SU-DHL-6 (cell line): ENCODE results near the gene AIMP1.

Experiments
- H2AFZ ChIP-seq: fragments of 200-600 bp; sonication (generic); 2 replicates; pipeline ENCODE4 v1.6.1; 2014; ENCODE audit warnings: low read depth, mild to moderate bottlenecking, moderate library complexity, mixed read lengths, antibody characterized with exemption, low read length; ENCODE audit not compliant: severe bottlenecking
- H3F3A ChIP-seq: fragments of 200-600 bp; shearing (Covaris generic); 2 replicates; pipeline ENCODE4 v1.6.0; 2016; ENCODE audit warnings: antibody characterized with exemption, mild to moderate bottlenecking; ENCODE audit not compliant: insufficient read depth
- H3K27ac ChIP-seq: fragments of 200-600 bp; sonication (generic); 2 replicates; pipeline ENCODE4 v1.5.1; 2016; ENCODE audit warnings: low read depth, mild to moderate bottlenecking, low read length, moderate library complexity, mixed read lengths
- H3K27me3 ChIP-seq: fragments of 200-600 bp; sonication (generic), shearing (Covaris generic); 2 replicates; pipeline ENCODE4 v1.6.0; 2014; ENCODE audit warnings: mild to moderate bottlenecking, low read length
- H3K36me3 ChIP-seq: fragments of 200-600 bp; sonication (generic); 2 replicates; pipeline ENCODE4 v1.6.1; 2014; ENCODE audit warnings: mild to moderate bottlenecking, low read length, mixed read lengths
- H3K4me2 ChIP-seq: fragments of 300-600, 200-600 bp; shearing (Covaris generic), sonication (generic); 2 replicates; pipeline ENCODE4 v1.6.0; 2014; ENCODE audit warnings: low read length, low read depth, mild to moderate bottlenecking; ENCODE audit not compliant: poor library complexity, severe bottlenecking
- H3K4me3 ChIP-seq: fragments of 200-600 bp; sonication (generic); 2 replicates; pipeline ENCODE4 v1.5.1; 2014; ENCODE audit warnings: antibody characterized with exemption, low read length, mild to moderate bottlenecking, mixed read lengths; ENCODE audit not compliant: insufficient read depth, poor library complexity, severe bottlenecking
- H3K79me2 ChIP-seq: fragments of 200-600 bp; sonication (generic); 2 replicates; pipeline ENCODE4 v1.6.1; 2014; ENCODE audit warnings: mild to moderate bottlenecking, low read length, moderate library complexity; ENCODE audit not compliant: insufficient read depth
- H3K9ac ChIP-seq: fragments of 200-600 bp; sonication (generic); 2 replicates; pipeline ENCODE4 v1.7.0; 2014; ENCODE audit warnings: mild to moderate bottlenecking, low read length
- H3K9me2 ChIP-seq: fragments of 200-600 bp; sonication (generic); replicated peaks from 2 replicates; pipeline ENCODE4 v1.6.1; 2014; ENCODE audit warnings: low read length; ENCODE audit not compliant: insufficient read depth
- H3K9me3 ChIP-seq: fragments of 200-600 bp; sonication (generic); 2 replicates; pipeline ENCODE4 v1.6.1; 2014; ENCODE audit warnings: low read length, mixed read lengths; ENCODE audit not compliant: insufficient read depth
- H4K20me1 ChIP-seq: fragments of 200-600 bp; sonication (generic); 2 replicates; pipeline ENCODE4 v1.6.1; 2014; ENCODE audit warnings: low read depth, mild to moderate bottlenecking, antibody characterized with exemption, low read length, moderate library complexity, mixed read lengths
- EZH2phosphoT487 ChIP-seq: fragments of 200-600 bp; sonication (generic), shearing (Covaris generic); conservative IDR thresholded peaks from 2 replicates; pipeline ENCODE4 v1.6.1; 2018; ENCODE audit warnings: mild to moderate bottlenecking, antibody characterized with exemption, low read length, moderate library complexity, mixed read lengths
- TF ChIP-seq, protein P1 (sequence below): fragments of 200-600 bp; sonication (generic); IDR thresholded peaks from one replicate; pipeline ENCODE4 v1.5.1; 2017; ENCODE audit warnings: antibody characterized with exemption, mild to moderate bottlenecking, low read length, moderate library complexity; ENCODE audit not compliant: insufficient read depth, poor library complexity, severe bottlenecking

AIMP1 gene

DNA sequence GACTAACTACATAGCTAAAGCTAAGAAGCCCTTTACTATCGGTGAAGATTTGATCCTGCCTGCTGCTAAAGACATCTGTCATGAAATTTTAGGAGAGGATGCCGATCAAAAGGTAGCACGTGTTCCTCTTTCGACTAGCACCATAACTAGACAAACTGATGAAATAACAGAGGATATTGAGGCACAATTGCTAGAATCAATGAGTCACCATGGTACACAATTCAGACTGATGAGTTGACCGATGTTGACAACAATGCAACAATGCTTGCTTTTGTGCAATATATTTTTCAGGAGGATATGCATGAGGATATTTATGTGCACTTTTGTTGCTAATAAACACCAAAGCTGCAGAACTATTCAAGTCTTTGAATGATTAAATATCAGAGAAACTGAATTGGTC lies 24.7 kb upstream of the AIMP1 start:
- Histone ChIP-seq H3K4me3 (no peak overlapping the region), H4K20me1 (no peaks in the 10 kb centered on the region), H3K9me3 (no peaks in the 10 kb centered on the region), H2AFZ (no peak overlapping the region), H3K4me2 (no peak overlapping the region), H3K9me2 (no peaks in the 10 kb centered on the region), H3K27ac (no peak overlapping the region), H3K27me3 (no peaks in the 10 kb centered on the region), H3K9ac (no peak overlapping the region), H3F3A (no peaks in the 10 kb centered on the region), H3K79me2 (no peaks in the 10 kb centered on the region), H3K36me3 (no peaks in the 10 kb centered on the region)
- TF ChIP-seq, protein P1, sequence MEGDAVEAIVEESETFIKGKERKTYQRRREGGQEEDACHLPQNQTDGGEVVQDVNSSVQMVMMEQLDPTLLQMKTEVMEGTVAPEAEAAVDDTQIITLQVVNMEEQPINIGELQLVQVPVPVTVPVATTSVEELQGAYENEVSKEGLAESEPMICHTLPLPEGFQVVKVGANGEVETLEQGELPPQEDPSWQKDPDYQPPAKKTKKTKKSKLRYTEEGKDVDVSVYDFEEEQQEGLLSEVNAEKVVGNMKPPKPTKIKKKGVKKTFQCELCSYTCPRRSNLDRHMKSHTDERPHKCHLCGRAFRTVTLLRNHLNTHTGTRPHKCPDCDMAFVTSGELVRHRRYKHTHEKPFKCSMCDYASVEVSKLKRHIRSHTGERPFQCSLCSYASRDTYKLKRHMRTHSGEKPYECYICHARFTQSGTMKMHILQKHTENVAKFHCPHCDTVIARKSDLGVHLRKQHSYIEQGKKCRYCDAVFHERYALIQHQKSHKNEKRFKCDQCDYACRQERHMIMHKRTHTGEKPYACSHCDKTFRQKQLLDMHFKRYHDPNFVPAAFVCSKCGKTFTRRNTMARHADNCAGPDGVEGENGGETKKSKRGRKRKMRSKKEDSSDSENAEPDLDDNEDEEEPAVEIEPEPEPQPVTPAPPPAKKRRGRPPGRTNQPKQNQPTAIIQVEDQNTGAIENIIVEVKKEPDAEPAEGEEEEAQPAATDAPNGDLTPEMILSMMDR, result no peak
- TF ChIP-seq EZH2phosphoT487, result no peak

DNA sequence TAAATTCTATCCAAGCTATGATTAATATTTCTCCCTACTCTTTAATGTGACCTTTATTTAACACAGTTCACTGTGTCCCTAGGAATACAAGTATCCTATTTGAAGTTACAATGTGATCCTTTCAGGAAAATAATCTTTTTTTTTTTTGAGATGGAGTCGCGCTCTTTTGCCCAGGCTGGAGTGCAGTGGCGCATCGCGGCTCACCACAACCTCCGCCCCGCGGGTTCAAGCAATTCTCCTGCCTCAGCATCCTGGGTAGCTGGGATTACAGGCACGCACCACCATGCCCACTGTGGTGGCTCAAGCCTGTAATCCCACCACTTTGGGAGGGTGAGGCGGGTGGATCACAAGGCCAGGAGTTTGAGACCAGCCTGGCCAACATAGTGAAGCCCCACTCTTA lies 22.3 kb upstream of the AIMP1 start:
- H3K36me3 ChIP-seq, result no peaks in the 10 kb centered on the region
- H3K9me2 ChIP-seq, result no peaks in the 10 kb centered on the region
- no peaks in the 10 kb centered on the region for H3K9me3 ChIP-seq
- no peak overlapping the region for H2AFZ ChIP-seq
- H4K20me1 ChIP-seq, result no peaks in the 10 kb centered on the region
- H3K79me2 ChIP-seq, result no peaks in the 10 kb centered on the region
- no peak overlapping the region for H3K27ac ChIP-seq
- no peak overlapping the region for H3K9ac ChIP-seq
- no peak overlapping the region for H3K4me2 ChIP-seq
- no peaks in the 10 kb centered on the region for H3F3A ChIP-seq
- TF ChIP-seq, protein P1, result no peak
- no peak for TF ChIP-seq EZH2phosphoT487
- no peak overlapping the region for H3K4me3 ChIP-seq
- no peaks in the 10 kb centered on the region for H3K27me3 ChIP-seq

DNA sequence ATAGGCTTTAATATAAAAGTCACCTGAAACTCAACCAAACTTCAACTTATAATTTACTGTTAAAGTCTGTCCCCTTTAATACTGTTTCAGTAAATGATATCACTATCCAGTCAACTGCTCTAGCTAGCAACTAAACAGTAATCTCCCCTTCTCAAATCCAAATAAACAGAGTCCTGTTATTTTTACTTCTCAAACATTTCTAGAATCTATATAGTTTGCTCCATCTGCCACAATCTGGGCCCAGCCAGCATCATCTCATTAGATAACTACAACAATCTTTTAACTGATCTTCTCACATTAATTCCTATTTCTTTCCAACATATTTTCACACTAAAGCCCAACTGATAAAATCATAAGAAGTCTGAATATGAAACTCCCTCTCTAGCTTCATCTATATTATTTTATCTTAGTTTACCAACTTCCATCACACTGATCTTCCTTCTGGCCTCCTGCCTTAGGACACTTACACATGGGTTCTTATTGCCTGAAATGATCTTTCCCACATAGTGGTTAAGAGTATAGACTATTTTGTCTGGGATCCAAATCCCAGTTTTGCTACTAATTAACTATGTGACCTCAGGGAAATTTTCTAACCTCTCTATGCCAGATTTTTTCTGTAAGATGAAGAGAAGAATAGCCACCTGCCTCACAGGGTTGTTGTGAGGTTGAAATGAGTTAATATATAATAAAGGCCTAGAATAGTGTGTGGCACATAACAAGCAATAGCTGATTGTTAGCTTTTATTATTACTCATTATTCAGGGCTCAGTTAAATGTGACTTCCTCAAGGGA lies 18.9 kb upstream of the AIMP1 start:
- no peak overlapping the region for H3K4me3 ChIP-seq
- H3K4me2 ChIP-seq, result no peak overlapping the region
- H3K36me3 ChIP-seq, result no peaks in the 10 kb centered on the region
- no peak overlapping the region for H3K27ac ChIP-seq
- H3K9ac ChIP-seq, result no peak overlapping the region
- TF ChIP-seq, protein P1, result no peak
- no peak for TF ChIP-seq EZH2phosphoT487
- no peaks in the 10 kb centered on the region for H3K27me3 ChIP-seq
- no peaks in the 10 kb centered on the region for H4K20me1 ChIP-seq
- no peaks in the 10 kb centered on the region for H3K9me2 ChIP-seq
- no peak overlapping the region for H2AFZ ChIP-seq
- no peaks in the 10 kb centered on the region for H3K9me3 ChIP-seq
- H3K79me2 ChIP-seq, result no peaks in the 10 kb centered on the region
- no peaks in the 10 kb centered on the region for H3F3A ChIP-seq
